KMS-11 (cell line): Measurements from ENCODE around the gene ADCY4.

Experiments used
- H2AFZ ChIP-seq: fragments of 200-600 bp; sonication (generic); 2 replicates; pipeline ENCODE4 v1.6.1; 2016; ENCODE audit warnings: antibody characterized with exemption, mixed run types, low read depth
- H3K27ac ChIP-seq: fragments of 200-600 bp; sonication (generic); 2 replicates; pipeline ENCODE4 v1.6.1; 2016; ENCODE audit warnings: mild to moderate bottlenecking, mixed run types
- H3K27me3 ChIP-seq: fragments of 200-600 bp; sonication (generic); 2 replicates; pipeline ENCODE4 v1.6.1; 2017; ENCODE audit warnings: mild to moderate bottlenecking, low read depth, mixed run types, moderate library complexity; ENCODE audit not compliant: insufficient read depth
- H3K36me3 ChIP-seq: fragments of 200-600 bp; sonication (generic); 2 replicates; pipeline ENCODE4 v1.6.1; 2017; ENCODE audit warnings: mild to moderate bottlenecking, mixed run types; ENCODE audit not compliant: insufficient read depth
- H3K4me1 ChIP-seq: fragments of 200-600 bp; sonication (generic); 2 replicates; pipeline ENCODE4 v1.6.1; 2016; ENCODE audit warnings: mild to moderate bottlenecking, low read depth, mixed run types; ENCODE audit not compliant: poor library complexity, severe bottlenecking
- H3K4me2 ChIP-seq: fragments of 200-600 bp; sonication (generic); 2 replicates; pipeline ENCODE4 v1.7.0; 2016; ENCODE audit warnings: mild to moderate bottlenecking, mixed run types
- H3K4me3 ChIP-seq: fragments of 200-600 bp; sonication (generic); IDR thresholded peaks from 2 replicates; pipeline ENCODE4 v1.6.1; 2017; ENCODE audit warnings: low read depth, low read length, mixed read lengths; ENCODE audit not compliant: insufficient read depth
- H3K79me2 ChIP-seq: fragments of 200-600 bp; sonication (generic); 2 replicates; pipeline ENCODE4 v1.6.1; 2016; ENCODE audit warnings: low read depth, mixed run types; ENCODE audit not compliant: insufficient read depth
- H3K9ac ChIP-seq: fragments of 200-600 bp; sonication (generic); 2 replicates; pipeline ENCODE4 v1.6.1; 2016; ENCODE audit warnings: mild to moderate bottlenecking, mixed run types
- H4K20me1 ChIP-seq: fragments of 200-600 bp; sonication (generic); 2 replicates; pipeline ENCODE4 v1.6.1; 2016; ENCODE audit warnings: mild to moderate bottlenecking, mixed run types; ENCODE audit not compliant: insufficient read depth
- TF ChIP-seq, protein P1 (sequence below): fragments of 200-600 bp; sonication (generic); conservative IDR thresholded peaks from 2 replicates; pipeline ENCODE4 v1.6.1; 2017; ENCODE audit warnings: low read depth, mild to moderate bottlenecking, antibody characterized with exemption, low read length, moderate library complexity, mixed read lengths

ADCY4 gene

DNA sequence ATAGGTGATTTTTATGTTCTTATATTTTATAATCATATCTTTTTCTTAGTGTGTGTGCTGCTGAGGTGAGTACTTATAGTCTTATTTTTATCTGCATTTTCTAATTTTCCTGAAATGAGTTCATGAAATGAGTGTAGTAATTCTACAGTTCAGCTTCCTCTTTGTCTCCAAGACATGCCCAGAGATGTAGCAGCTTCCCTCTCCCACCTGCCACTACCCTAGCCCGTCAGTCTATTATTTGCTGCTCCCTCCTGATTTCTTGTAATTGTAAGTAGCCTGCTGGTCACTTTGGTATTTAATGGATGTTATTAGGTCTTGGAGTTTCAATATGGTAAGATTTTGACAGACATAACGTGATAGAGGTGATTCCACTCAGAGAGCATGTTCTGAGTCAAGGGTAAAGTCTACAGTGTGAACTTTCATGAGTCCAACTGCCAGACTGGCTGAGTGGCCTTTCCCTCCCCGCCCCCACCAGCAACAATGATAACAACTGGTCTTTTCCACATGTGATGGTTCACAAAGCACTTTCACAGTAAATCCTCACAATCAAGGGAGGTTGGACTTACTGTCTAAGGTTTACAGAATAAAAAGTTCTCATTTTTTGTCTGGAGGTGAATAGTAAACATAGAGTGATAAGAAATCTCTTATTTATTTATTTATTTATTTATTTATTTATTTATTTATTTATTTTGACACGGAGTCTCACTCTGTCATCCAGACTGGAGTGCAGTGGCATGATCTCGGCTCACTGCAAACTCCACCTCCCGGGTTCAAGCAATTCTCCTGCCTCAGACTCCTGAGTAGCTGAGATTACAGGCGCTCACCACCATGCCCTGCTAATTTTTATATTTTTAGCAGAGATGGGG, 9.2 kb upstream of the ADCY4 start:
- Histone ChIP-seq H3K4me1 (no peaks in the 10 kb centered on the region), H3K4me3 (no peak overlapping the region), H3K9ac (no peak overlapping the region), H2AFZ (no peak overlapping the region), H3K27me3 (no peaks in the 10 kb centered on the region), H4K20me1 (no peaks in the 10 kb centered on the region), H3K36me3 (no peaks in the 10 kb centered on the region), H3K4me2 (no peak overlapping the region), H3K27ac (no peak overlapping the region), H3K79me2 (no peaks in the 10 kb centered on the region)
- TF ChIP-seq, protein P1, sequence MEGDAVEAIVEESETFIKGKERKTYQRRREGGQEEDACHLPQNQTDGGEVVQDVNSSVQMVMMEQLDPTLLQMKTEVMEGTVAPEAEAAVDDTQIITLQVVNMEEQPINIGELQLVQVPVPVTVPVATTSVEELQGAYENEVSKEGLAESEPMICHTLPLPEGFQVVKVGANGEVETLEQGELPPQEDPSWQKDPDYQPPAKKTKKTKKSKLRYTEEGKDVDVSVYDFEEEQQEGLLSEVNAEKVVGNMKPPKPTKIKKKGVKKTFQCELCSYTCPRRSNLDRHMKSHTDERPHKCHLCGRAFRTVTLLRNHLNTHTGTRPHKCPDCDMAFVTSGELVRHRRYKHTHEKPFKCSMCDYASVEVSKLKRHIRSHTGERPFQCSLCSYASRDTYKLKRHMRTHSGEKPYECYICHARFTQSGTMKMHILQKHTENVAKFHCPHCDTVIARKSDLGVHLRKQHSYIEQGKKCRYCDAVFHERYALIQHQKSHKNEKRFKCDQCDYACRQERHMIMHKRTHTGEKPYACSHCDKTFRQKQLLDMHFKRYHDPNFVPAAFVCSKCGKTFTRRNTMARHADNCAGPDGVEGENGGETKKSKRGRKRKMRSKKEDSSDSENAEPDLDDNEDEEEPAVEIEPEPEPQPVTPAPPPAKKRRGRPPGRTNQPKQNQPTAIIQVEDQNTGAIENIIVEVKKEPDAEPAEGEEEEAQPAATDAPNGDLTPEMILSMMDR: no peak

DNA sequence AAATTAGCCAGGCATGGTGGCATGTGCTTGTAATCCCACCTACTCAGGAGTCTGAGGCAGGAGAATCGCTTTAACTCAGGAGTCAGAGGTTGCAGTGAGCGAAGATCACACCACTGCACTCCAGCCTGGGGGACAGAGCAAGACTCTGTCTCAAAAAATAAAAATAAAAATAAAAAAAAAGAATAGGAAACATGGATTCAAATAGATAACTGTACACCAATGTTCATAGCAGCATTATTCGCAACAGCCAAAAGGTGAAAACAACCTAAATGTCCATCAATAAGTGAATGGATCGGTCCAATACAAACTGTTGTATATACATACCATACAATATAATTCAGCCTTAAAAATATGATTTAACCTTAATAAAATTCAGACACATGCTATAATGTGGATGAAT, 8.0 kb upstream of the ADCY4 start:
- no peak overlapping the region for H3K27ac ChIP-seq
- H3K4me3 ChIP-seq: no peak overlapping the region
- no peaks in the 10 kb centered on the region for H3K36me3 ChIP-seq
- no peaks in the 10 kb centered on the region for H3K79me2 ChIP-seq
- no peaks in the 10 kb centered on the region for H4K20me1 ChIP-seq
- no peaks in the 10 kb centered on the region for H3K4me1 ChIP-seq
- no peak overlapping the region for H3K4me2 ChIP-seq
- H3K9ac ChIP-seq: no peak overlapping the region
- H3K27me3 ChIP-seq: no peaks in the 10 kb centered on the region
- TF ChIP-seq, protein P1: no peak
- no peak overlapping the region for H2AFZ ChIP-seq

DNA sequence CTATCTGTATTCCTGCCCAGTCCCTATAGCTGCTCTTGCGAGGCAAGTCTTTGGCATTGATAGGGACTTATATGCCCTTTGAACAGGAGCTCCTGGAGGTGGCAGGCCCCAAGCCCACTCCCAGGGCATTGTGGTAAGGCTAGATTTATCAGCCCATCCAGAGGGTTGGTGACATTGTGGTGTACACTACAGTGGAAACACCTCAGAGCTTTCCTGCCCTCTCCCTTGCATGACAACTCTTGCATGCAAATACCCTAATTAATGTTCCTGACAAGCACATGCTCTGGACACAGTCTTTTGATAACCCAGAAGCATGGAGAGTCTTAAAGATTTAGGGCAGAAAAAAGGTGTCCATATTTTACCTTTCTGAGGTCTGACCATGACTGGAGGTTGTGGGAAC, 5.7 kb upstream of the ADCY4 start:
- no peak overlapping the region for H3K27ac ChIP-seq
- H3K27me3 ChIP-seq: no peaks in the 10 kb centered on the region
- H4K20me1 ChIP-seq: no peaks in the 10 kb centered on the region
- no peaks in the 10 kb centered on the region for H3K36me3 ChIP-seq
- no peaks in the 10 kb centered on the region for H3K4me1 ChIP-seq
- no peak overlapping the region for H2AFZ ChIP-seq
- no peak overlapping the region for H3K9ac ChIP-seq
- no peak overlapping the region for H3K4me2 ChIP-seq
- TF ChIP-seq, protein P1: no peak
- H3K4me3 ChIP-seq: no peak overlapping the region
- H3K79me2 ChIP-seq: no peaks in the 10 kb centered on the region

DNA sequence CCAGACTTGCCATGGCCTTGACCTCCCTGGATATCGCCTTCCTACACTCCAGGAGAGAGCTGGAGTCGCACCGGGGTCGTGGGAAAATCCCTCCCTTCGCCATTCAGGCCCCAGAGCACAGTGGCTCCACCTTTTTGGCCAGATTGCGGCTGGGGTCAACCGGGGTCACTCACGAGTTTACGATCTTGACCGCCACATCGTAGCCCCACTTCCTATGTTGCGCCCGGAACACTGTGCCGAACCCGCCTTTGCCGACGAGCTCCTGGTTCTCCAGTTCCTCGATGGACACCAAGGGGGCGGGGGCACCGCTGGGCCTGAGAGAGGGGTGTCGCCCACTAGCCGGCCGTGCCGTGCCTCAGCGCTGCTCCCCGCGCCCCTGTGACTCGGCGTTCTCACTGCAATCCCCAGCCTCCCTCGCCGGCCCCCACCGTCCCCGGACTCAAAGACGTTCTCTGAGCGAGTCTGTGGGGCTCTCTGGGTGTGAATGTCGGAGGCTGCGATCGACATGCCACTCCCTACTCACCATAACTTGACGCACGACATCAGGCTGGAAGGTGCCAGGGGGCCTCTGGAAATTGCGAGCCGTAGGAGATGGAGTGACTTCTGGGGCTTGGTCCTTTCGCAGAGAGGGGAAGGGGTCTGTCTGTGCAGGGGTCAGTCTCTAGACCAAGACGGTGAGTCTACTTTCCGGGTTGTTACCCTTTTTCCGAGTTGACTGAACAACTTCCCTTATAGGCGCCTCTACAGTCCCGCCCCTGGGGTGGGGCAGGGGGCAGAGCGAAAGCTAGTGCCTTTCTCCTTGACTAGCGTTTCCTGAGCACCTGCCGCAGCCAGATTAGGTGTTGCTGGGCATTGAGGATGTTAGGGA, 4.6 kb upstream of the ADCY4 start, which contains the start of gene RIPK3:
Gene RIPK3, minus strand, starts transcription at position 708 of the 868 bp plus-strand sequence. Its CDS starts 165 bp downstream, at position 543.
- Histone ChIP-seq H4K20me1 (no peaks in the 10 kb centered on the region), H2AFZ (no peak within 1 kb of the TSS), H3K36me3 (no peaks in the 10 kb centered on the region), H3K27ac (no peak within 1 kb of the TSS), H3K27me3 (no peaks in the 10 kb centered on the region), H3K4me3 (no peak within 1 kb of the TSS), H3K4me1 (no peaks in the 10 kb centered on the region), H3K79me2 (no peaks in the 10 kb centered on the region), H3K9ac (no peak within 1 kb of the TSS), H3K4me2 (no peak within 1 kb of the TSS)
- TF ChIP-seq, protein P1: no peak
